ENCODE measurements around the gene SYT15B.
"Not testable (repeated sequence)": the region's sequence is repeated elsewhere in the genome, so short reads cannot be mapped to it uniquely, and the experiment has no call there.

SYT15B gene

DNA sequence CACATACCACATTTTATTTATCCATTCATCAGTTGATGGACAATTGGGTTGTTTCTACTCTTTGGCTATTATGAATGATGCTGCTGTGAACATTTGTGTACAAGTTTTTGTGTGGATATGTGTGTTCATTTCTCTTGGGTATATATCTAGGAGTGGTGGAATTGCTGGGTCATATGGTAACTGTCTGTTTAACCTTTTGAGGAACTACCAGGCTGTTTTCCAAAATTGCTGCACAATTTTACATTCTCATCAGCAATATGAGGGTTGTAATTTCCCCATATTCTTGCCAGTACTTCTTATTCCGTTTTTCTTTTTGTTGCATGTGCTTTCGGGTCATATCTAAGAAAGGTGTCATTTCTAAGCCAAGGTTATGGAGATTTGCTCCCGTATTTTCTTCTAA lies 38.3 kb downstream of the SYT15B start:
- DNase-seq, result not testable (repeated sequence)

- DNase-seq, result not testable (repeated sequence)
These were observed 39.3 kb downstream of the SYT15B start for GRCh38 chr10:47724119-47724518.

GRCh38 chr10:47723362-47723761 lies 40.0 kb downstream of the SYT15B start:
- DNase-seq, result not testable (repeated sequence)

DNA sequence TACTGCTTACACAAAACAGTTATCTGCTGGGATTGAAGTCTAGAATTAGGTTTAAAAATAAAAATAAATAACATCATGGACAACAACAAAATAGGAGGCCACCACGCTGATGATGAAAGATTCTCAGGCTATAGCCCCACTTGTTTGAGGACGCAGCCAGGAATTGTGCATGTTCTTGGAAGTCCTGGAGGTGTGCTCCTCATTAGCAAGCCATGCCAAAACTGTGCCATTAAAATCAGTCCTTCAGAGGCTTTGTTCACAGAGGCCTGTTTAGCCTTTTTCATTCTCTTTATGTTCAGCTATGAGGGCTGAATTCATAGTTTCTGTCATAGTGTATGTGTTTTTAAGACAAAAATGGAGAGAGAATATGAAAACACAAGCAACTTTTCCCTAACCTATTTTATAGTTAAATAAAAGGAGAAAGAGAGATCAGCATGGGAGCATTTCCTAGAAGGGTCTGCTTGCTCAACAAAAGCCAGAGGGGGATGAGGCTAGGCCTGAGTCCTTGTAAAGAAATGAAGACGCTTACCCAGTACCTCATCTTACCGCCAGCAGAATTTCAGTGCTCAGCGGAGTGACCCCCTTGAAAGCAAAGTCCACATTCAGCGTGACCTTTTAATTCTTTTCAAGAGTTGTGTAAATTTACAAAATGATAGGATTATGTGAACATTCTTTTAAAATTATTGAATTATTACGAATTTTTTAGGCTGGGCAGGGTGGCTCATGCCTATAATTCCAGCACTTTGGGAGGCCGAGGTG lies 46.2 kb downstream of the SYT15B start:
- not testable (repeated sequence) for DNase-seq

All from activated gamma-delta T cell (primary cell).